Measurements from ENCODE around the gene SHD. TPM values are rescaled to one million over a fixed set of nuclear protein-coding genes. Genes with fewer than 3 reads are reported as not detected.

Gene SHD
- total and polyA plus RNA-seq, 9 of the 15 experiments (the other 6 are each of a cell fraction or from before 2014, with no cell fraction given), result 0.05 to 0.62 (median 0.15) TPM; not detected in 5

DNA sequence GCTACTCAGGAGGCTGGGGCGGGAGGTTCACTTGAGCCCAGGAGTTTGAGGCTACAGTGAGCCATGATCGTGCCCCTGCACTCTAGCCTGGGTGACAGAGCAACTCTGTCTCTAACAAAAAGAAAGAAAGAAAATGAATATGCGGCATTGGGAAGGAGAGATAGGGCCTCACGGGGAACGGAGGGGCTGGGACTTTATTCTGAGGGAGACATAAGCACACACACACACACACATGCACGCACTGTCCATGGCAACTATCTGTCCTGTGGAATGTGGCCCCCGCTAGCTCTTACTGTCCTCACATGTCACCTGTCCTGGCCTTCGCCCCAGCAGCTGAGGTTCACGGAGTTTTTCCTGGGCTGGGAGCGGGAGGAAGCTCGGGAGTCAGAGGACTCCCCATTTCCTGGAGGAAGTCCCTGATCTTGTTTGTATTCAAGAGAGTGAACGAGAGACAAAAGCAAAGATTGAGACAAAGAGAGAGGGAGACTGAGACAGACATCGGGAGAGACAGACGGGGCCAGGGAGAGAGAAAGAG, 58.9 kb downstream of the SHD start (continued):
- TF ChIP-seq CREB3 (tag; conservative IDR thresholded peaks at IDR 0.05; ENCODE audit: low read depth) (no peak), POLR2AphosphoS5 (IDR thresholded peaks at IDR 0.05; ENCODE audit: control insufficient read depth, insufficient read depth, low read depth, low read length) (no peak), ZFPM2 (CRISPR knock-in tag; IDR thresholded peaks at IDR 0.05) (no peak), BCL6 (CRISPR knock-in tag; IDR thresholded peaks at IDR 0.05) (no peak), IRF9 (tag; IDR thresholded peaks at IDR 0.05) (no peak), GABPB2 (CRISPR knock-in tag; conservative IDR thresholded peaks at IDR 0.05) (no peak), RBM25 (IDR thresholded peaks at IDR 0.05; ENCODE audit: low read depth, low read length, severe bottlenecking) (no peak), MTA3 (IDR thresholded peaks at IDR 0.05; ENCODE audit: borderline replicate concordance) (peak; percentile 41; the same call in 1 of the 2 replicates), ZNF175 (CRISPR knock-in tag; IDR thresholded peaks at IDR 0.05; ENCODE audit: low read depth) (no peak), RNF2 (IDR thresholded peaks at IDR 0.05) (no peak), E4F1 (CRISPR knock-in tag; IDR thresholded peaks at IDR 0.05; ENCODE audit: borderline replicate concordance) (no peak), HDAC1 (IDR thresholded peaks at IDR 0.05) (no peak), POU5F1 (IDR thresholded peaks at IDR 0.05; ENCODE audit: borderline replicate concordance, low read depth, low read length, partially characterized antibody) (no peak), TRIM24 (IDR thresholded peaks at IDR 0.05) (0 out of 4 replicates have a peak, but pooled peaks of 1 of the 2 experiments have one; percentile 20), LARP7 (IDR thresholded peaks at IDR 0.05) (no peak), PHF20 (IDR thresholded peaks at IDR 0.05; ENCODE audit: partially characterized antibody) (no peak), PYGO2 (tag; IDR thresholded peaks at IDR 0.05) (no peak)
- TF ChIP-seq, protein P1, sequence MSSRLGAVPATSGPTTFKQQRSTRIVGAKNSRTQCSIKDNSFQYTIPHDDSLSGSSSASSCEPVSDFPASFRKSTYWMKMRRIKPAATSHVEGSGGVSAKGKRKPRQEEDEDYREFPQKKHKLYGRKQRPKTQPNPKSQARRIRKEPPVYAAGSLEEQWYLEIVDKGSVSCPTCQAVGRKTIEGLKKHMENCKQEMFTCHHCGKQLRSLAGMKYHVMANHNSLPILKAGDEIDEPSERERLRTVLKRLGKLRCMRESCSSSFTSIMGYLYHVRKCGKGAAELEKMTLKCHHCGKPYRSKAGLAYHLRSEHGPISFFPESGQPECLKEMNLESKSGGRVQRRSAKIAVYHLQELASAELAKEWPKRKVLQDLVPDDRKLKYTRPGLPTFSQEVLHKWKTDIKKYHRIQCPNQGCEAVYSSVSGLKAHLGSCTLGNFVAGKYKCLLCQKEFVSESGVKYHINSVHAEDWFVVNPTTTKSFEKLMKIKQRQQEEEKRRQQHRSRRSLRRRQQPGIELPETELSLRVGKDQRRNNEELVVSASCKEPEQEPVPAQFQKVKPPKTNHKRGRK (tag; IDR thresholded peaks at IDR 0.05), result no peak
- TF ChIP-seq, protein P2, sequence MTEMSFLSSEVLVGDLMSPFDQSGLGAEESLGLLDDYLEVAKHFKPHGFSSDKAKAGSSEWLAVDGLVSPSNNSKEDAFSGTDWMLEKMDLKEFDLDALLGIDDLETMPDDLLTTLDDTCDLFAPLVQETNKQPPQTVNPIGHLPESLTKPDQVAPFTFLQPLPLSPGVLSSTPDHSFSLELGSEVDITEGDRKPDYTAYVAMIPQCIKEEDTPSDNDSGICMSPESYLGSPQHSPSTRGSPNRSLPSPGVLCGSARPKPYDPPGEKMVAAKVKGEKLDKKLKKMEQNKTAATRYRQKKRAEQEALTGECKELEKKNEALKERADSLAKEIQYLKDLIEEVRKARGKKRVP (CRISPR knock-in tag; IDR thresholded peaks at IDR 0.05), result no peak
- TF ChIP-seq, protein P3, sequence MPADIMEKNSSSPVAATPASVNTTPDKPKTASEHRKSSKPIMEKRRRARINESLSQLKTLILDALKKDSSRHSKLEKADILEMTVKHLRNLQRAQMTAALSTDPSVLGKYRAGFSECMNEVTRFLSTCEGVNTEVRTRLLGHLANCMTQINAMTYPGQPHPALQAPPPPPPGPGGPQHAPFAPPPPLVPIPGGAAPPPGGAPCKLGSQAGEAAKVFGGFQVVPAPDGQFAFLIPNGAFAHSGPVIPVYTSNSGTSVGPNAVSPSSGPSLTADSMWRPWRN (IDR thresholded peaks at IDR 0.05; ENCODE audit: low read depth), result no peak
